GM23338 (cell line): ENCODE measurements around the gene PLK2. TPM values are rescaled to one million over a fixed set of nuclear protein-coding genes. Genes with fewer than 3 reads are reported as not detected.

ENCODE experiments used
- ATAC-seq: fragments of 200-7000 bp; cut with Tn5 transposase; 3 replicates; pipeline ENCODE4 v1.9.1; 2020
- DNase-seq: peaks from one replicate; pipeline ENCODE4 v3.0.0-alpha.2; 2015; ENCODE audit warnings: low spot score
- H2AFZ ChIP-seq: fragments of 200-600 bp; sonication (generic); 2 replicates; pipeline ENCODE4 v1.8.0; 2016; ENCODE audit warnings: antibody characterized with exemption, mild to moderate bottlenecking, moderate library complexity
- H3F3A ChIP-seq: fragments of 200-600 bp; sonication (generic); replicated peaks from 2 replicates; pipeline ENCODE4 v1.8.0; 2017; ENCODE audit warnings: antibody characterized with exemption, mixed run types, low read depth
- H3K27ac ChIP-seq: fragments of 200-600 bp; sonication (generic); 2 replicates; pipeline ENCODE4 v1.6.1; 2016; ENCODE audit warnings: low read depth
- H3K27me3 ChIP-seq: fragments of 200-600 bp; sonication (generic); 2 replicates; pipeline ENCODE4 v1.8.0; 2016; ENCODE audit warnings: mild to moderate bottlenecking, mixed run types, moderate library complexity; ENCODE audit not compliant: insufficient read depth
- H3K36me3 ChIP-seq: fragments of 200-600 bp; sonication (generic); 2 replicates; pipeline ENCODE4 v1.8.0; 2016; ENCODE audit warnings: mild to moderate bottlenecking; ENCODE audit not compliant: insufficient read depth
- H3K4me1 ChIP-seq: fragments of 200-600 bp; sonication (generic); 2 replicates; pipeline ENCODE4 v1.8.0; 2016; ENCODE audit warnings: mild to moderate bottlenecking, moderate library complexity; ENCODE audit not compliant: insufficient read depth
- H3K4me2 ChIP-seq: fragments of 200-600 bp; sonication (generic); 2 replicates; pipeline ENCODE4 v1.7.1; 2017; ENCODE audit warnings: mixed run types
- H3K4me3 ChIP-seq: fragments of 200-600 bp; sonication (generic); 2 replicates; pipeline ENCODE4 v1.6.1; 2016; ENCODE audit warnings: mixed run types
- H3K79me2 ChIP-seq: fragments of 200-600 bp; sonication (generic); replicated peaks from 2 replicates; pipeline ENCODE4 v1.8.0; 2017; ENCODE audit warnings: mild to moderate bottlenecking; ENCODE audit not compliant: insufficient read depth
- H3K9me2 ChIP-seq: fragments of 200-600 bp; sonication (generic); 2 replicates; pipeline ENCODE4 v1.8.0; 2017; ENCODE audit not compliant: insufficient read depth
- H4K20me1 ChIP-seq: fragments of 200-600 bp; sonication (generic); replicated peaks from 2 replicates; pipeline ENCODE4 v1.8.0; 2017; ENCODE audit warnings: mild to moderate bottlenecking; ENCODE audit not compliant: insufficient read depth
- H3K27ac Mint-ChIP-seq: 2 replicates; pipeline ENCODE4 v1.8.0; 2020; ENCODE audit warnings: inconsistent platforms, mild to moderate bottlenecking, moderate library complexity, mixed read lengths
- H3K27me3 Mint-ChIP-seq: 3 replicates; pipeline ENCODE4 v1.8.0; 2022; ENCODE audit warnings: low read depth, mild to moderate bottlenecking, moderate library complexity, mixed read lengths, inconsistent platforms; ENCODE audit not compliant: insufficient read depth, poor library complexity
- H3K36me3 Mint-ChIP-seq: 3 replicates; pipeline ENCODE4 v1.8.0; 2021; ENCODE audit warnings: low read depth, mild to moderate bottlenecking, inconsistent platforms, moderate library complexity, mixed read lengths
- H3K4me1 Mint-ChIP-seq: 3 replicates; pipeline ENCODE4 v1.8.0; 2020; ENCODE audit warnings: mild to moderate bottlenecking, inconsistent platforms, mixed read lengths
- H3K4me3 Mint-ChIP-seq: 3 replicates; pipeline ENCODE4 v1.8.0; 2021; ENCODE audit warnings: moderate library complexity, mild to moderate bottlenecking, inconsistent platforms, mixed read lengths
- H3K9me3 Mint-ChIP-seq: 3 replicates; pipeline ENCODE4 v1.8.0; 2020; ENCODE audit warnings: moderate library complexity, mild to moderate bottlenecking, inconsistent platforms, mixed read lengths
- CREB1 ChIP-seq: fragments of 250-450 bp; sonication (Bioruptor Pico); IDR thresholded peaks from 2 replicates; pipeline ENCODE4 v1.5.0; 2020; ENCODE audit warnings: low read depth, mild to moderate bottlenecking, moderate library complexity
- EZH2 ChIP-seq: fragments of 200-600 bp; sonication (generic); IDR thresholded peaks from one replicate; pipeline ENCODE4 v1.8.0; 2017; ENCODE audit warnings: antibody characterized with exemption, mild to moderate bottlenecking, low read depth; ENCODE audit not compliant: unreplicated experiment
- EZH2phosphoT487 ChIP-seq: fragments of 200-600 bp; sonication (generic); IDR thresholded peaks from one replicate; pipeline ENCODE4 v1.8.1; 2018; ENCODE audit warnings: antibody characterized with exemption; ENCODE audit not compliant: unreplicated experiment
- JUNB ChIP-seq: IDR thresholded peaks from one replicate; pipeline ENCODE4 v1.6.1; 2016; ENCODE audit warnings: antibody characterized with exemption; ENCODE audit not compliant: unreplicated experiment
- NANOG ChIP-seq: IDR thresholded peaks from 2 replicates; pipeline ENCODE4 v1.6.1; 2016; ENCODE audit warnings: antibody characterized with exemption, borderline replicate concordance
- POLR2AphosphoS5 ChIP-seq: IDR thresholded peaks from 2 replicates; pipeline ENCODE4 v1.6.1; 2016; ENCODE audit warnings: antibody characterized with exemption, low read depth
- STAT1 ChIP-seq: IDR thresholded peaks from one replicate; pipeline ENCODE4 v1.6.1; 2016; ENCODE audit warnings: antibody characterized with exemption; ENCODE audit not compliant: unreplicated experiment
- ZNF114 ChIP-seq: fragments of 250-450 bp; sonication (Bioruptor Pico); IDR thresholded peaks from 2 replicates; pipeline ENCODE4 v1.5.0; 2020; ENCODE audit warnings: mild to moderate bottlenecking, moderate library complexity
- ZNF331 ChIP-seq: fragments of 250-450 bp; sonication (Bioruptor Pico); IDR thresholded peaks from 2 replicates; pipeline ENCODE4 v1.5.0; 2020; ENCODE audit warnings: low read depth, mild to moderate bottlenecking, moderate library complexity
- polyA plus RNA-seq: library from polyadenylated mRNA; unstranded; fragments of >200 nt; fragmentation: Nextera tagmentation; extraction: Ambion mirVana; gene quantifications from 2 replicates; pipeline ENCODE4 v1.2.1, GENCODE V29; 2016
- total RNA-seq: library from RNA; depleted of rRNA; stranded (reverse); fragments of >200 nt; shearing (Covaris generic); gene quantifications from 2 replicates; pipeline ENCODE4 v1.2.3, GENCODE V29; 2014
- TF ChIP-seq, protein P1 (sequence below): IDR thresholded peaks from 2 replicates; pipeline ENCODE4 v1.6.1; 2016; ENCODE audit warnings: antibody characterized with exemption
- TF ChIP-seq, protein P2 (sequence below): fragments of 250-450 bp; sonication (Bioruptor Pico); IDR thresholded peaks from 2 replicates; pipeline ENCODE4 v1.5.0; 2020; ENCODE audit warnings: mild to moderate bottlenecking, moderate library complexity
- TF ChIP-seq, protein P3 (sequence below): IDR thresholded peaks from one replicate; pipeline ENCODE4 v1.6.1; 2018; ENCODE audit warnings: antibody characterized with exemption; ENCODE audit not compliant: unreplicated experiment
- TF ChIP-seq, protein P4 (sequence below), 2 experiments: fragments of 200-600 bp in 1 of 2; sonication (generic) in 1 of 2; conservative IDR thresholded peaks; 2 replicates each; pipeline versions ENCODE4 v1.5.1 to v1.6.1; 2016 to 2017; ENCODE audit warnings: antibody characterized with exemption in 2 of 2, low read depth in 2 of 2, mild to moderate bottlenecking in 2 of 2, moderate library complexity in 1 of 2

The PLK2 gene
- total and polyA plus RNA-seq, 2 experiments from 2014 or later = 13.5 to 30.0 TPM

DNA sequence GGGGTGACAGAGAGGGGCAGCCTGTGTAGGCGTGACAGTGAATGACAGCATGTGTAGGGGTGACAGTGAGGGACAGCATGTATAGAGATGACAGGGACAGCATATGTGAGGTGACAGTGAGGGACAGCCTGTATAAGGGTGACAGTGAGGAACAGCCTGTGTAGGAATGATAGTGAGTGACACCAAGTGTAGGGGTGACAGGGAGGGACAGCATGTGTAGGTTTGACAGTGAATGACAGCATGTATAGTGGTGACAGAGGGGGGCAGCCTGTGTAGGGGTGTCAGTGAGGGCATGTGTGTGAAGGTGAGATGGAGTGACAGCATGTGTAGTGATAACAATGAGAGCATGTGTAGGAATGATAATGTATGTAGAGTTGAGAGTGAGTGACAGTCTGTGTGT lies 22.6 kb upstream of the PLK2 start:
- no peaks in the 10 kb centered on the region for H3K4me1 ChIP-seq
- no peaks in the 10 kb centered on the region for H3K36me3 ChIP-seq
- no peaks in the 10 kb centered on the region; the same call in 2 of the 3 replicates for H3K4me1 Mint-ChIP-seq
- no peak overlapping the region for H2AFZ ChIP-seq
- no peaks in the 10 kb centered on the region for H4K20me1 ChIP-seq
- H3F3A ChIP-seq = no peaks in the 10 kb centered on the region
- no peak for DNase-seq
- no peak overlapping the region for H3K27ac Mint-ChIP-seq
- TF ChIP-seq ZNF114 (CRISPR knock-in tag) (no peak), ZNF331 (CRISPR knock-in tag) (no peak), NANOG (no peak), JUNB (no peak), CREB1 (CRISPR knock-in tag) (no peak), EZH2 (no peak), POLR2AphosphoS5 (no peak), EZH2phosphoT487 (no peak), STAT1 (no peak)
- TF ChIP-seq, protein P1, sequence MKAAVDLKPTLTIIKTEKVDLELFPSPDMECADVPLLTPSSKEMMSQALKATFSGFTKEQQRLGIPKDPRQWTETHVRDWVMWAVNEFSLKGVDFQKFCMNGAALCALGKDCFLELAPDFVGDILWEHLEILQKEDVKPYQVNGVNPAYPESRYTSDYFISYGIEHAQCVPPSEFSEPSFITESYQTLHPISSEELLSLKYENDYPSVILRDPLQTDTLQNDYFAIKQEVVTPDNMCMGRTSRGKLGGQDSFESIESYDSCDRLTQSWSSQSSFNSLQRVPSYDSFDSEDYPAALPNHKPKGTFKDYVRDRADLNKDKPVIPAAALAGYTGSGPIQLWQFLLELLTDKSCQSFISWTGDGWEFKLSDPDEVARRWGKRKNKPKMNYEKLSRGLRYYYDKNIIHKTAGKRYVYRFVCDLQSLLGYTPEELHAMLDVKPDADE = no peak
- TF ChIP-seq, protein P2, sequence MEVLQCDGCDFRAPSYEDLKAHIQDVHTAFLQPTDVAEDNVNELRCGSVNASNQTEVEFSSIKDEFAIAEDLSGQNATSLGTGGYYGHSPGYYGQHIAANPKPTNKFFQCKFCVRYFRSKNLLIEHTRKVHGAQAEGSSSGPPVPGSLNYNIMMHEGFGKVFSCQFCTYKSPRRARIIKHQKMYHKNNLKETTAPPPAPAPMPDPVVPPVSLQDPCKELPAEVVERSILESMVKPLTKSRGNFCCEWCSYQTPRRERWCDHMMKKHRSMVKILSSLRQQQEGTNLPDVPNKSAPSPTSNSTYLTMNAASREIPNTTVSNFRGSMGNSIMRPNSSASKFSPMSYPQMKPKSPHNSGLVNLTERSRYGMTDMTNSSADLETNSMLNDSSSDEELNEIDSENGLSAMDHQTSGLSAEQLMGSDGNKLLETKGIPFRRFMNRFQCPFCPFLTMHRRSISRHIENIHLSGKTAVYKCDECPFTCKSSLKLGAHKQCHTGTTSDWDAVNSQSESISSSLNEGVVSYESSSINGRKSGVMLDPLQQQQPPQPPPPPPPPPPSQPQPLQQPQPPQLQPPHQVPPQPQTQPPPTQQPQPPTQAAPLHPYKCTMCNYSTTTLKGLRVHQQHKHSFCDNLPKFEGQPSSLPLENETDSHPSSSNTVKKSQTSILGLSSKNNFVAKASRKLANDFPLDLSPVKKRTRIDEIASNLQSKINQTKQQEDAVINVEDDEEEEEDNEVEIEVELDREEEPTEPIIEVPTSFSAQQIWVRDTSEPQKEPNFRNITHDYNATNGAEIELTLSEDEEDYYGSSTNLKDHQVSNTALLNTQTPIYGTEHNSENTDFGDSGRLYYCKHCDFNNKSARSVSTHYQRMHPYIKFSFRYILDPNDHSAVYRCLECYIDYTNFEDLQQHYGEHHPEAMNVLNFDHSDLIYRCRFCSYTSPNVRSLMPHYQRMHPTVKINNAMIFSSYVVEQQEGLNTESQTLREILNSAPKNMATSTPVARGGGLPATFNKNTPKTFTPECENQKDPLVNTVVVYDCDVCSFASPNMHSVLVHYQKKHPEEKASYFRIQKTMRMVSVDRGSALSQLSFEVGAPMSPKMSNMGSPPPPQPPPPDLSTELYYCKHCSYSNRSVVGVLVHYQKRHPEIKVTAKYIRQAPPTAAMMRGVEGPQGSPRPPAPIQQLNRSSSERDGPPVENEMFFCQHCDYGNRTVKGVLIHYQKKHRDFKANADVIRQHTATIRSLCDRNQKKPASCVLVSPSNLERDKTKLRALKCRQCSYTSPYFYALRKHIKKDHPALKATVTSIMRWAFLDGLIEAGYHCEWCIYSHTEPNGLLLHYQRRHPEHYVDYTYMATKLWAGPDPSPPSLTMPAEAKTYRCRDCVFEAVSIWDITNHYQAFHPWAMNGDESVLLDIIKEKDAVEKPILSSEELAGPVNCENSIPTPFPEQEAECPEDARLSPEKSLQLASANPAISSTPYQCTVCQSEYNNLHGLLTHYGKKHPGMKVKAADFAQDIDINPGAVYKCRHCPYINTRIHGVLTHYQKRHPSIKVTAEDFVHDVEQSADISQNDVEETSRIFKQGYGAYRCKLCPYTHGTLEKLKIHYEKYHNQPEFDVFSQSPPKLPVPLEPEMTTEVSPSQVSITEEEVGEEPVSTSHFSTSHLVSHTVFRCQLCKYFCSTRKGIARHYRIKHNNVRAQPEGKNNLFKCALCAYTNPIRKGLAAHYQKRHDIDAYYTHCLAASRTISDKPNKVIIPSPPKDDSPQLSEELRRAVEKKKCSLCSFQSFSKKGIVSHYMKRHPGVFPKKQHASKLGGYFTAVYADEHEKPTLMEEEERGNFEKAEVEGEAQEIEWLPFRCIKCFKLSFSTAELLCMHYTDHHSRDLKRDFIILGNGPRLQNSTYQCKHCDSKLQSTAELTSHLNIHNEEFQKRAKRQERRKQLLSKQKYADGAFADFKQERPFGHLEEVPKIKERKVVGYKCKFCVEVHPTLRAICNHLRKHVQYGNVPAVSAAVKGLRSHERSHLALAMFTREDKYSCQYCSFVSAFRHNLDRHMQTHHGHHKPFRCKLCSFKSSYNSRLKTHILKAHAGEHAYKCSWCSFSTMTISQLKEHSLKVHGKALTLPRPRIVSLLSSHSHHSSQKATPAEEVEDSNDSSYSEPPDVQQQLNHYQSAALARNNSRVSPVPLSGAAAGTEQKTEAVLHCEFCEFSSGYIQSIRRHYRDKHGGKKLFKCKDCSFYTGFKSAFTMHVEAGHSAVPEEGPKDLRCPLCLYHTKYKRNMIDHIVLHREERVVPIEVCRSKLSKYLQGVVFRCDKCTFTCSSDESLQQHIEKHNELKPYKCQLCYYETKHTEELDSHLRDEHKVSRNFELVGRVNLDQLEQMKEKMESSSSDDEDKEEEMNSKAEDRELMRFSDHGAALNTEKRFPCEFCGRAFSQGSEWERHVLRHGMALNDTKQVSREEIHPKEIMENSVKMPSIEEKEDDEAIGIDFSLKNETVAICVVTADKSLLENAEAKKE = no peak
- TF ChIP-seq, protein P3, sequence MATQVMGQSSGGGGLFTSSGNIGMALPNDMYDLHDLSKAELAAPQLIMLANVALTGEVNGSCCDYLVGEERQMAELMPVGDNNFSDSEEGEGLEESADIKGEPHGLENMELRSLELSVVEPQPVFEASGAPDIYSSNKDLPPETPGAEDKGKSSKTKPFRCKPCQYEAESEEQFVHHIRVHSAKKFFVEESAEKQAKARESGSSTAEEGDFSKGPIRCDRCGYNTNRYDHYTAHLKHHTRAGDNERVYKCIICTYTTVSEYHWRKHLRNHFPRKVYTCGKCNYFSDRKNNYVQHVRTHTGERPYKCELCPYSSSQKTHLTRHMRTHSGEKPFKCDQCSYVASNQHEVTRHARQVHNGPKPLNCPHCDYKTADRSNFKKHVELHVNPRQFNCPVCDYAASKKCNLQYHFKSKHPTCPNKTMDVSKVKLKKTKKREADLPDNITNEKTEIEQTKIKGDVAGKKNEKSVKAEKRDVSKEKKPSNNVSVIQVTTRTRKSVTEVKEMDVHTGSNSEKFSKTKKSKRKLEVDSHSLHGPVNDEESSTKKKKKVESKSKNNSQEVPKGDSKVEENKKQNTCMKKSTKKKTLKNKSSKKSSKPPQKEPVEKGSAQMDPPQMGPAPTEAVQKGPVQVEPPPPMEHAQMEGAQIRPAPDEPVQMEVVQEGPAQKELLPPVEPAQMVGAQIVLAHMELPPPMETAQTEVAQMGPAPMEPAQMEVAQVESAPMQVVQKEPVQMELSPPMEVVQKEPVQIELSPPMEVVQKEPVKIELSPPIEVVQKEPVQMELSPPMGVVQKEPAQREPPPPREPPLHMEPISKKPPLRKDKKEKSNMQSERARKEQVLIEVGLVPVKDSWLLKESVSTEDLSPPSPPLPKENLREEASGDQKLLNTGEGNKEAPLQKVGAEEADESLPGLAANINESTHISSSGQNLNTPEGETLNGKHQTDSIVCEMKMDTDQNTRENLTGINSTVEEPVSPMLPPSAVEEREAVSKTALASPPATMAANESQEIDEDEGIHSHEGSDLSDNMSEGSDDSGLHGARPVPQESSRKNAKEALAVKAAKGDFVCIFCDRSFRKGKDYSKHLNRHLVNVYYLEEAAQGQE = no peak
- TF ChIP-seq, protein P4, sequence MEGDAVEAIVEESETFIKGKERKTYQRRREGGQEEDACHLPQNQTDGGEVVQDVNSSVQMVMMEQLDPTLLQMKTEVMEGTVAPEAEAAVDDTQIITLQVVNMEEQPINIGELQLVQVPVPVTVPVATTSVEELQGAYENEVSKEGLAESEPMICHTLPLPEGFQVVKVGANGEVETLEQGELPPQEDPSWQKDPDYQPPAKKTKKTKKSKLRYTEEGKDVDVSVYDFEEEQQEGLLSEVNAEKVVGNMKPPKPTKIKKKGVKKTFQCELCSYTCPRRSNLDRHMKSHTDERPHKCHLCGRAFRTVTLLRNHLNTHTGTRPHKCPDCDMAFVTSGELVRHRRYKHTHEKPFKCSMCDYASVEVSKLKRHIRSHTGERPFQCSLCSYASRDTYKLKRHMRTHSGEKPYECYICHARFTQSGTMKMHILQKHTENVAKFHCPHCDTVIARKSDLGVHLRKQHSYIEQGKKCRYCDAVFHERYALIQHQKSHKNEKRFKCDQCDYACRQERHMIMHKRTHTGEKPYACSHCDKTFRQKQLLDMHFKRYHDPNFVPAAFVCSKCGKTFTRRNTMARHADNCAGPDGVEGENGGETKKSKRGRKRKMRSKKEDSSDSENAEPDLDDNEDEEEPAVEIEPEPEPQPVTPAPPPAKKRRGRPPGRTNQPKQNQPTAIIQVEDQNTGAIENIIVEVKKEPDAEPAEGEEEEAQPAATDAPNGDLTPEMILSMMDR (conservative IDR thresholded peaks at IDR 0.05; ENCODE audit: low read depth in 2 of 2) = no peak
- no peaks in the 10 kb centered on the region for H3K79me2 ChIP-seq
- H3K4me3 Mint-ChIP-seq = no peak overlapping the region
- no peaks in the 10 kb centered on the region for H3K9me3 Mint-ChIP-seq
- H3K36me3 Mint-ChIP-seq = no peaks in the 10 kb centered on the region
- ATAC-seq = no peak
- no peaks in the 10 kb centered on the region for H3K27me3 ChIP-seq
- H3K27ac ChIP-seq = no peak overlapping the region
- H3K9me2 ChIP-seq = no peaks in the 10 kb centered on the region
- H3K27me3 Mint-ChIP-seq = peaks cover 3% of the 10 kb centered on the region
- no peak overlapping the region for H3K4me3 ChIP-seq
- no peak overlapping the region for H3K4me2 ChIP-seq
